ENCODE data around the gene PHC2.

DNA sequence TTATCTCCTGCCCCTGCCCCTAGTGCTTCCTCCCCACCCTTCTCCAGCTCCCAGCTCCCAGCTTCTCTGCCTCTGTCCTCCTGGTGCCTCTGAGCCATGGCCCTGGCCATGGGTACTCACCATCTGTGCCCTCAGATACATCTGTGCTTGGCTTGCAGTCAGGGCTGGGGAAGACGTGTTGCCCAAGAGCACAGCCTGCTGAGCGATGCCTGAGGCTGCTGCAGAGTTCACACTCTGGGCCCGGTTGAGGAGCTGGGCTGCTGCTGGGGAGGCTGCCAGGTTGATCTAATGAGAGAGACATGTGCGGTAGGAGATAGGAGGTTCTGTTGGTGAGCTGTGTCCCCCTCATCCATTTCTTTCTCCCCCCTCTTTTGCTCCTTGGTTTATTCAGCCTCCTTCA is 60.6 kb downstream of the PHC2 start:
- TF ChIP-seq RBAK (CRISPR knock-in tag; IDR thresholded peaks at IDR 0.05) (no peak), KDM1A (CRISPR knock-in tag; IDR thresholded peaks at IDR 0.05) (no peak), TCF7L2 (IDR thresholded peaks at IDR 0.05; ENCODE audit: low read depth, low read length) (no peak), HDAC6 (IDR thresholded peaks at IDR 0.05; ENCODE audit: low read depth, low read length) (no peak), ZBTB1 (CRISPR knock-in tag; IDR thresholded peaks at IDR 0.05; ENCODE audit: borderline replicate concordance) (no peak), RAD21 (CRISPR knock-in tag; IDR thresholded peaks at IDR 0.05) (no peak), SMAD1 (CRISPR knock-in tag; IDR thresholded peaks at IDR 0.05; ENCODE audit: borderline replicate concordance, low read depth) (no peak)
- TF ChIP-seq, protein P1, sequence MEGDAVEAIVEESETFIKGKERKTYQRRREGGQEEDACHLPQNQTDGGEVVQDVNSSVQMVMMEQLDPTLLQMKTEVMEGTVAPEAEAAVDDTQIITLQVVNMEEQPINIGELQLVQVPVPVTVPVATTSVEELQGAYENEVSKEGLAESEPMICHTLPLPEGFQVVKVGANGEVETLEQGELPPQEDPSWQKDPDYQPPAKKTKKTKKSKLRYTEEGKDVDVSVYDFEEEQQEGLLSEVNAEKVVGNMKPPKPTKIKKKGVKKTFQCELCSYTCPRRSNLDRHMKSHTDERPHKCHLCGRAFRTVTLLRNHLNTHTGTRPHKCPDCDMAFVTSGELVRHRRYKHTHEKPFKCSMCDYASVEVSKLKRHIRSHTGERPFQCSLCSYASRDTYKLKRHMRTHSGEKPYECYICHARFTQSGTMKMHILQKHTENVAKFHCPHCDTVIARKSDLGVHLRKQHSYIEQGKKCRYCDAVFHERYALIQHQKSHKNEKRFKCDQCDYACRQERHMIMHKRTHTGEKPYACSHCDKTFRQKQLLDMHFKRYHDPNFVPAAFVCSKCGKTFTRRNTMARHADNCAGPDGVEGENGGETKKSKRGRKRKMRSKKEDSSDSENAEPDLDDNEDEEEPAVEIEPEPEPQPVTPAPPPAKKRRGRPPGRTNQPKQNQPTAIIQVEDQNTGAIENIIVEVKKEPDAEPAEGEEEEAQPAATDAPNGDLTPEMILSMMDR (CRISPR knock-in tag; IDR thresholded peaks at IDR 0.05) = no peak
- TF ChIP-seq, protein P2, sequence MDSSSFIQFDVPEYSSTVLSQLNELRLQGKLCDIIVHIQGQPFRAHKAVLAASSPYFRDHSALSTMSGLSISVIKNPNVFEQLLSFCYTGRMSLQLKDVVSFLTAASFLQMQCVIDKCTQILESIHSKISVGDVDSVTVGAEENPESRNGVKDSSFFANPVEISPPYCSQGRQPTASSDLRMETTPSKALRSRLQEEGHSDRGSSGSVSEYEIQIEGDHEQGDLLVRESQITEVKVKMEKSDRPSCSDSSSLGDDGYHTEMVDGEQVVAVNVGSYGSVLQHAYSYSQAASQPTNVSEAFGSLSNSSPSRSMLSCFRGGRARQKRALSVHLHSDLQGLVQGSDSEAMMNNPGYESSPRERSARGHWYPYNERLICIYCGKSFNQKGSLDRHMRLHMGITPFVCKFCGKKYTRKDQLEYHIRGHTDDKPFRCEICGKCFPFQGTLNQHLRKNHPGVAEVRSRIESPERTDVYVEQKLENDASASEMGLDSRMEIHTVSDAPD (CRISPR knock-in tag; IDR thresholded peaks at IDR 0.05) = no peak

Data from HepG2 (cell line).